ENCODE measurements around the gene SUMF1. TPM values are rescaled to one million over a fixed set of nuclear protein-coding genes. Genes with fewer than 3 reads are reported as not detected.

The SUMF1 gene
- total RNA-seq, 2 donors from 2014 or later = 18.4 to 18.6 TPM

GRCh38 chr3:4401441-4401840 is 65.6 kb downstream of the SUMF1 start:
- WGBS, 2 experiments (ENCODE audit: insufficient coverage in 1 of 2, insufficient read length in 1 of 2) = 87 to 95% methylated on average over 3 to 4 of the region's 4 CpGs
- Mint-ChIP-seq H3K9me3 (no peaks in the 10 kb centered on the region), H3K4me3 (no peak overlapping the region)

GRCh38 chr3:4399476-4399875 is 67.6 kb downstream of the SUMF1 start:
- H3K27ac Mint-ChIP-seq = no peak overlapping the region
- DNase-seq = no peak
- H3K4me1 ChIP-seq (ENCODE audit: control insufficient read depth, insufficient read depth, low read length) = no peaks in the 10 kb centered on the region

More at GRCh38 chr3:4401441-4401840, 65.6 kb downstream of the SUMF1 start:
- no peak overlapping the region for H3K27ac Mint-ChIP-seq
- Histone ChIP-seq H3K9ac (ENCODE audit: extremely low read depth, low read length, poor library complexity, severe bottlenecking) (no peak overlapping the region), H3K36me3 (ENCODE audit: control insufficient read depth, insufficient read depth, low read length) (no peaks in the 10 kb centered on the region), H3K27ac (ENCODE audit: low read depth, low read length) (no peak overlapping the region), H3K27me3 (ENCODE audit: control insufficient read depth, insufficient read depth, low read length, poor library complexity, severe bottlenecking) (no peaks in the 10 kb centered on the region), H3K4me1 (ENCODE audit: control insufficient read depth, insufficient read depth, low read length) (no peaks in the 10 kb centered on the region), H3K9me3 (ENCODE audit: control insufficient read depth, low read length) (no peaks in the 10 kb centered on the region), H3K4me3 (ENCODE audit: low read length) (no peak overlapping the region)
- TF ChIP-seq CTCF (conservative IDR thresholded peaks at IDR 0.05) = no peak
- no peak for DNase-seq
- no peaks in the 10 kb centered on the region for H3K27me3 Mint-ChIP-seq (ENCODE audit: insufficient read depth)
- peaks cover 10% of the 10 kb centered on the region for H3K36me3 Mint-ChIP-seq (ENCODE audit: low read depth)
- peaks cover 3% of the 10 kb centered on the region for H3K4me1 Mint-ChIP-seq

GRCh38 chr3:4398941-4399245 is 68.2 kb downstream of the SUMF1 start:
- H3K4me3 Mint-ChIP-seq = no peak overlapping the region
- no peaks in the 10 kb centered on the region for H3K9me3 Mint-ChIP-seq
- no peak overlapping the region for H3K27ac Mint-ChIP-seq
- Histone ChIP-seq H3K4me3 (ENCODE audit: low read length) (no peak overlapping the region), H3K9ac (ENCODE audit: extremely low read depth, low read length, poor library complexity, severe bottlenecking) (no peak overlapping the region), H3K4me1 (ENCODE audit: control insufficient read depth, insufficient read depth, low read length) (no peaks in the 10 kb centered on the region), H3K27ac (ENCODE audit: low read depth, low read length) (no peak overlapping the region), H3K36me3 (ENCODE audit: control insufficient read depth, insufficient read depth, low read length) (no peaks in the 10 kb centered on the region), H3K9me3 (ENCODE audit: control insufficient read depth, low read length) (no peaks in the 10 kb centered on the region), H3K27me3 (ENCODE audit: control insufficient read depth, insufficient read depth, low read length, poor library complexity, severe bottlenecking) (no peaks in the 10 kb centered on the region)
- WGBS, 2 experiments (ENCODE audit: insufficient coverage in 1 of 2, insufficient read length in 1 of 2) = 93% methylated on average over 7 of the region's 7 CpGs; no CpG with 5 or more reads in 1 of the 2 experiments
- no peaks in the 10 kb centered on the region for H3K27me3 Mint-ChIP-seq (ENCODE audit: insufficient read depth)
- no peak for DNase-seq
- peaks cover 4% of the 10 kb centered on the region for H3K4me1 Mint-ChIP-seq
- no peak for TF ChIP-seq CTCF (conservative IDR thresholded peaks at IDR 0.05)
- H3K36me3 Mint-ChIP-seq (ENCODE audit: low read depth) = peaks cover 4% of the 10 kb centered on the region

More at GRCh38 chr3:4399476-4399875, 67.6 kb downstream of the SUMF1 start:
- H3K27me3 ChIP-seq (ENCODE audit: control insufficient read depth, insufficient read depth, low read length, poor library complexity, severe bottlenecking) = no peaks in the 10 kb centered on the region
- H3K4me1 Mint-ChIP-seq = peaks cover 4% of the 10 kb centered on the region
- no peaks in the 10 kb centered on the region for H3K9me3 Mint-ChIP-seq
- H3K27me3 Mint-ChIP-seq (ENCODE audit: insufficient read depth) = no peaks in the 10 kb centered on the region
- H3K9me3 ChIP-seq (ENCODE audit: control insufficient read depth, low read length) = no peaks in the 10 kb centered on the region
- peaks cover 4% of the 10 kb centered on the region for H3K36me3 Mint-ChIP-seq (ENCODE audit: low read depth)
- no peak overlapping the region for H3K27ac ChIP-seq (ENCODE audit: low read depth, low read length)
- H3K9ac ChIP-seq (ENCODE audit: extremely low read depth, low read length, poor library complexity, severe bottlenecking) = no peak overlapping the region
- no peak overlapping the region for H3K4me3 Mint-ChIP-seq
- WGBS, 2 experiments (ENCODE audit: insufficient coverage in 1 of 2, insufficient read length in 1 of 2) = 96% methylated on average over 7 of the region's 7 CpGs
- no peaks in the 10 kb centered on the region for H3K36me3 ChIP-seq (ENCODE audit: control insufficient read depth, insufficient read depth, low read length)
- TF ChIP-seq CTCF (conservative IDR thresholded peaks at IDR 0.05) = no peak
- H3K4me3 ChIP-seq (ENCODE audit: low read length) = no peak overlapping the region

All from endodermal cell (in vitro differentiated cells).